ENCODE measurements around the gene APEH.

APEH gene

GRCh38 chr3:49627634-49628033 lies 46.5 kb upstream of the APEH start:
- Histone ChIP-seq H3K4me1 (ENCODE audit: low read depth, poor library complexity, severe bottlenecking) (no peaks in the 10 kb centered on the region), H3K9ac (no peak overlapping the region), H3K36me3 (ENCODE audit: insufficient read depth) (no peaks in the 10 kb centered on the region), H3K4me2 (no peak overlapping the region), H2AFZ (ENCODE audit: low read depth) (no peak overlapping the region), H3K27ac (no peak overlapping the region), H3K4me3 (IDR thresholded peaks at IDR 0.05; ENCODE audit: insufficient read depth, low read depth, low read length) (no peak overlapping the region), H3K79me2 (ENCODE audit: insufficient read depth, low read depth) (no peaks in the 10 kb centered on the region), H4K20me1 (ENCODE audit: insufficient read depth) (no peaks in the 10 kb centered on the region), H3K27me3 (ENCODE audit: insufficient read depth, low read depth) (no peaks in the 10 kb centered on the region)
- no peak for TF ChIP-seq CTCF (conservative IDR thresholded peaks at IDR 0.05; ENCODE audit: low read depth, low read length)

GRCh38 chr3:49628249-49628648 lies 45.9 kb upstream of the APEH start:
- H4K20me1 ChIP-seq (ENCODE audit: insufficient read depth) = no peaks in the 10 kb centered on the region
- no peak overlapping the region for H3K4me2 ChIP-seq
- no peak for TF ChIP-seq CTCF (conservative IDR thresholded peaks at IDR 0.05; ENCODE audit: low read depth, low read length)
- H3K36me3 ChIP-seq (ENCODE audit: insufficient read depth) = no peaks in the 10 kb centered on the region
- H3K4me1 ChIP-seq (ENCODE audit: low read depth, poor library complexity, severe bottlenecking) = no peaks in the 10 kb centered on the region
- H3K79me2 ChIP-seq (ENCODE audit: insufficient read depth, low read depth) = no peaks in the 10 kb centered on the region
- H3K4me3 ChIP-seq (IDR thresholded peaks at IDR 0.05; ENCODE audit: insufficient read depth, low read depth, low read length) = no peak overlapping the region
- no peak overlapping the region for H2AFZ ChIP-seq (ENCODE audit: low read depth)
- H3K27ac ChIP-seq = no peak overlapping the region
- no peaks in the 10 kb centered on the region for H3K27me3 ChIP-seq (ENCODE audit: insufficient read depth, low read depth)
- H3K9ac ChIP-seq = no peak overlapping the region

GRCh38 chr3:49629451-49629850 lies 44.7 kb upstream of the APEH start:
- no peak for TF ChIP-seq CTCF (conservative IDR thresholded peaks at IDR 0.05; ENCODE audit: low read depth, low read length)
- Histone ChIP-seq H4K20me1 (ENCODE audit: insufficient read depth) (no peaks in the 10 kb centered on the region), H3K9ac (no peak overlapping the region), H3K4me1 (ENCODE audit: low read depth, poor library complexity, severe bottlenecking) (no peaks in the 10 kb centered on the region), H3K79me2 (ENCODE audit: insufficient read depth, low read depth) (no peaks in the 10 kb centered on the region), H2AFZ (ENCODE audit: low read depth) (no peak overlapping the region), H3K4me3 (IDR thresholded peaks at IDR 0.05; ENCODE audit: insufficient read depth, low read depth, low read length) (no peak overlapping the region), H3K36me3 (ENCODE audit: insufficient read depth) (no peaks in the 10 kb centered on the region), H3K27me3 (ENCODE audit: insufficient read depth, low read depth) (no peaks in the 10 kb centered on the region), H3K27ac (no peak overlapping the region), H3K4me2 (no peak overlapping the region)

- TF ChIP-seq CTCF (conservative IDR thresholded peaks at IDR 0.05; ENCODE audit: low read depth, low read length) = no peak
- Histone ChIP-seq H2AFZ (ENCODE audit: low read depth) (no peak overlapping the region), H3K36me3 (ENCODE audit: insufficient read depth) (no peaks in the 10 kb centered on the region), H3K27ac (no peak overlapping the region), H4K20me1 (ENCODE audit: insufficient read depth) (no peaks in the 10 kb centered on the region), H3K27me3 (ENCODE audit: insufficient read depth, low read depth) (no peaks in the 10 kb centered on the region), H3K4me3 (IDR thresholded peaks at IDR 0.05; ENCODE audit: insufficient read depth, low read depth, low read length) (no peak overlapping the region), H3K4me2 (no peak overlapping the region), H3K9ac (no peak overlapping the region), H3K4me1 (ENCODE audit: low read depth, poor library complexity, severe bottlenecking) (no peaks in the 10 kb centered on the region), H3K79me2 (ENCODE audit: insufficient read depth, low read depth) (no peaks in the 10 kb centered on the region)
Measured at GRCh38 chr3:49629866-49630265, 44.3 kb upstream of the APEH start.

GRCh38 chr3:49630784-49631183 lies 43.4 kb upstream of the APEH start:
- Histone ChIP-seq H3K4me1 (ENCODE audit: low read depth, poor library complexity, severe bottlenecking) (no peaks in the 10 kb centered on the region), H3K4me2 (no peak overlapping the region), H3K27ac (no peak overlapping the region), H3K36me3 (ENCODE audit: insufficient read depth) (no peaks in the 10 kb centered on the region), H3K4me3 (IDR thresholded peaks at IDR 0.05; ENCODE audit: insufficient read depth, low read depth, low read length) (no peak overlapping the region), H3K79me2 (ENCODE audit: insufficient read depth, low read depth) (no peaks in the 10 kb centered on the region), H3K9ac (no peak overlapping the region), H3K27me3 (ENCODE audit: insufficient read depth, low read depth) (no peaks in the 10 kb centered on the region), H4K20me1 (ENCODE audit: insufficient read depth) (no peaks in the 10 kb centered on the region), H2AFZ (ENCODE audit: low read depth) (no peak overlapping the region)
- TF ChIP-seq CTCF (conservative IDR thresholded peaks at IDR 0.05; ENCODE audit: low read depth, low read length) = no peak

Data from KMS-11 (cell line).